GM12872 (cell line): ENCODE measurements around the gene SLIT3.

Source experiments
- TF ChIP-seq, protein P1 (sequence below): IDR thresholded peaks from 3 replicates; pipeline ENCODE4 v1.5.1; 2011; ENCODE audit warnings: low read depth, mild to moderate bottlenecking, low read length, moderate library complexity; ENCODE audit not compliant: insufficient read depth

SLIT3 gene

DNA sequence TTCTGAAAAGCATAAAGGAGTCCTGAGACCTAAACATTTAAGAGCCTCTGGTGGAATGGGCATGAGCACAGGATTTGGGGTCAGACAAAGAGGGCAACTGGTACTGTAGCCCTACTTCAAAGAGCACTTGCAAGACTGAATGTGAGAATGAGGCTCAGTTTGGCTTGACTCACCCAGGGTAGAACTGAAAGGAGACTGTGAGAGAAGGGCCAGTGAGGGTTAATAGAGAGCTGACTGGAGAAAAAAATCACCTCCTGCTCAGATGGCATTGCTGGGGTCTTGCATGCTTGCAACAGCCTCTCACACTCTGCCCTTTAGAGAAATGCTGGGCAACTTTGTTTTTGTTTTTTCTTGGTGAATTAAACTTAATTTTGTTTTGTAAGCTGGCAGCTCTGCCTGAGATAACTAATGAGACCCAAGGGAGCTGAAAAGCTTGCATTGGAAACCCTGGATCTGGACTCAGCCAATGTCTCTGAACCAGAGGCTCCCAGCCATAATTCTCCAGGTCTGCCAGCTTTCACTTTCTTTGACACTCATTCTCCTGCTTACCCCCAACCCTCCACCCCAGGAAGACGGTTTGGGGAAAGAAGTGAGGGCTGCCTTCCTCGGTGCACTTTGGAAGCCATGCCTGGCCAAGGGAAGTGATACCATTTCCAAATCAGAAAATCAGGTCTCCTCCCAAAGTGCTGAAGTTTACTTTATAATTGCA is 560.7 kb downstream of the SLIT3 start:
- TF ChIP-seq, protein P1, sequence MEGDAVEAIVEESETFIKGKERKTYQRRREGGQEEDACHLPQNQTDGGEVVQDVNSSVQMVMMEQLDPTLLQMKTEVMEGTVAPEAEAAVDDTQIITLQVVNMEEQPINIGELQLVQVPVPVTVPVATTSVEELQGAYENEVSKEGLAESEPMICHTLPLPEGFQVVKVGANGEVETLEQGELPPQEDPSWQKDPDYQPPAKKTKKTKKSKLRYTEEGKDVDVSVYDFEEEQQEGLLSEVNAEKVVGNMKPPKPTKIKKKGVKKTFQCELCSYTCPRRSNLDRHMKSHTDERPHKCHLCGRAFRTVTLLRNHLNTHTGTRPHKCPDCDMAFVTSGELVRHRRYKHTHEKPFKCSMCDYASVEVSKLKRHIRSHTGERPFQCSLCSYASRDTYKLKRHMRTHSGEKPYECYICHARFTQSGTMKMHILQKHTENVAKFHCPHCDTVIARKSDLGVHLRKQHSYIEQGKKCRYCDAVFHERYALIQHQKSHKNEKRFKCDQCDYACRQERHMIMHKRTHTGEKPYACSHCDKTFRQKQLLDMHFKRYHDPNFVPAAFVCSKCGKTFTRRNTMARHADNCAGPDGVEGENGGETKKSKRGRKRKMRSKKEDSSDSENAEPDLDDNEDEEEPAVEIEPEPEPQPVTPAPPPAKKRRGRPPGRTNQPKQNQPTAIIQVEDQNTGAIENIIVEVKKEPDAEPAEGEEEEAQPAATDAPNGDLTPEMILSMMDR, result no peak

DNA sequence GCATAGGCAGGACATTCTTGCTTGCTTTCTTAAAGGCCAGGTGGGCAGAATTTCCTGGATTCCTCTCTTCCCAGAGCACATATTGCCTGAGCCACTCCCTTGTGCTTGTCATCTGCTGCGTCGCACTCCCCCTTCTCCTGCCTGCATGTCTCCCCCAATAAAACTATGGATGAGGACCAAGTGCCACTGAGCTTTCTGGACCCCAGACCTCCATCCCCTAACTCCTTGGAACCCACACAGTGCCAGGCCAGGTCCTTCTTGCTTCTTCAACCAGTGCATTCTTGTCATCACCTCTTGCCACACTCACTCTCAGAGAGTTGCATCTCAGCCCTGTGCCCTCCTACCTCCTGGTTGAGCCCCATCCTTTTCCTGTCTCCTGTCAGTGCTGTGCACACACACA is 563.9 kb downstream of the SLIT3 start:
- TF ChIP-seq, protein P1, result no peak

DNA sequence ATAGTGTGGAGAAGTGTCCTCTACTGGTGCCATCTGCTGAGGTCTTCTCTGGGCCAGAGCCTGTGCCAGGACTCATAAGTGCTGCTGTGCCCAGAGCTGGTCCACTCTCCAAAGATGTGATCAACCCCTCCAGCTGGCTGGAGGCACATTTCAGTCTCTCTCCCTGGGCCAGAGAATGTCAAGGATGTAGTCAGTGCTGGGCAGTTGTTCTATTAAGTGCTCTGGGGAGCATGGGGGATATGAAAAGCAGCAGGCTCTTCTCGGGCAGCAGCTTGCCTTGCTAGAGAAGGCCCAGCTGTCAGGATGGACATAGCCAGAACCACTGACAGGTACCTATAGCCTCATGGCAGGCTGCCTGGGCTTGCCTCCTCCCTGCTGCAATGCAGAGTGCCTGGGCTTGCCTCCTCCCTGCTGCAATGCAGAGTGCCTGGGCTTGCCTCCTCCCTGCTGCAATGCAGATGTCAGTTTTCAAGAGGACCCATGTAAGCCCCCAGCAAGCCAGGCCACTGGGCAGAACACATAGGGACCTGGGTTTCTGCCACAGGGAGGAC is 564.6 kb downstream of the SLIT3 start:
- TF ChIP-seq, protein P1, result no peak

DNA sequence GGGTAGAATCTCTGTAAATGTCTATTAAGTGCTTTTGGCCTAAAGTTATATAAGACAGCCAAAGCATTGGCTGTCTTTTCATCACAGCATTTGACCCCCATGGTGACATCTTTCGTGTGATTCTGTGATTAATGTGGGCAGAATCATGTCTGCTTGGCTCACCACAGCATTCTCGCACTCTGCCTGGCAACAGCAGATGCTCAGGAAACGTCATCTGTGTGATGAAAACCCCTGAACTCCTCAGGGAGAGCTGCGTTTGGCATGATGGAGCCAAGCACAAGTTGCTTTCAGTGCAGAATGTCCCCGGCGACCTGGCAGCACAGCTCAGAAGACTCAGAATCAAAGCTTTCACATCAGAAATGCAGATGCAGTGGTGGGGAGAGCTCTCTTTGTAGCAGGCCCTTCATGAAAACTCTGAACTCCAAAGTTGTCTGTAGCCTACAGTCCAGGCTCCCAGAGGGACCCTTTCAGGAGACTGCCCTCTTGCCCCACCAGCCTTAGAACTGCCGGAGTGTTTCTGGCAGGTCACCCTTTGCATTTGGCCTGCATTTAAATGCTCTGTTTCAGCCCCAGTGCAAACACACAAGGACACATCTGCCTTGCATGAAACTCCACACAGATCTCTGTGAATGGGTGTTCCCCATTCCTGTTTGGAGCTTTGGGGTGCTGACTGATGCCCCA is 566.2 kb downstream of the SLIT3 start:
- TF ChIP-seq, protein P1, result no peak

DNA sequence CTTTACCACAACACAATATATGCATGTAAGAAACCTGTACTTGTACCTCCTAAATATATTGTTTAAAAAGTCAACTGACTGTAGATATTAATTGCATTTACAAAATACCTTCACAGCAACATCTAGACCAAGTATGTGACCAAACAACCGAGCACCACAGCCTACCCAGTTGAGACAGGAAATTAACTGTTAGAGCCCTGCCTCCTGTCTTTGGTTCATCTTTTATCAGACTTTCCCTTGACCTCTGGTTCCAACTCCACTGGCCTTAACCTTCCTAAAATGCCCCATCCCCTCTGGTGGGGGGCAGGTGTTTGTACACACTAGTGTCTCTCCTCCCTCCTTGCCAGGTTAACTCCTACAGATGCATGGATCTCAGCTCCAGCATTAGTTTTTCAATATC is 566.8 kb downstream of the SLIT3 start:
- TF ChIP-seq, protein P1, result no peak

DNA sequence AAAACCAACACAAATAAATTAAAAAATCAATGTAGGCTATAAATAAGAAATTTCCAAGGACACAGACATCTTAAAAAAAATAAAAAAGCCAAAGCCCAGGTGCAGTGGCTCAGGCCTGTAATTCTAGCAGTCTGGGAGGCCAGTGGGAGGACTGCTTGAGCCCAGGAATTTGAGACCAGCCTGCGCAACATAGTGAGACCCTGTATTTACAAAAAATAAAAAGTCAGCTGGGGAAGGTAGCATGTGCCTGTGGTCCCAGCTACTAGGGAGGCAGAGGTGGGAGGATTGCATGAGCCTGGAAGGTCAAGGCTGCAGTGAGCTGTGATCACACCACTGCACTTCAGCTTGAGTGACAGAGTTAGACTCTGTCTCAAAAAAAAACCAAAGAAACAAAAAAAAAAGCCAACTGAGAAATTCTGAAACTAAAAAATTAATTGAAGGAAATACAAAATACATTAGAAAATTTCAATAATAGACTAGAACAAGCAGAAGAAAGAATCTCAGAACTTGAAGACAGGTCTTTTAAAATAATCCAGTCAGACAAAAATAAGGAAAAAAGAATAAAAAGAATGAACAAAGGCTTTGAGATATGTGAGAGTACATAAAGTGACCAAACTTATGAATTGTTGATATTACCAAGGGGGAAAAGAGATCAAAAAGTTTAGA is 572.3 kb downstream of the SLIT3 start:
- TF ChIP-seq, protein P1, result no peak

DNA sequence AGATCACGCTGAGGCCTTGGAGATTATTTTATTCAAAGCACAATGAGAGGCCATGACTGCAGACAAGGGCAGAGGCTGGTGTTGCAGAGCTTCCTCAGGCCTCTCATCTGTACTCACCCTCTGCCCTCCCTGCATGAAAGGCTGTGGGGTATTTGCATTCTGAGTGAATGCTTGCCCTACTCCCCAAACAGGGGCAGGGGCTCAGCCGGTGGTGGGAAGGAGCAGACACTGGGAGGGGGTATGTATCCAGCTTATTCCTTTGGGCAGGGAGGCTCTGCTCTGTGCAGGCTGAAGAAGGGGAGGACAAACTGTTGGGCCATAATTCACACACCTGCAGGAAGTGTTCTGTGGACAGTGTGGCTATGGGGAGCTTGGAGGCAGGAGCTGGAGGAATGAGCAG is 573.4 kb downstream of the SLIT3 start:
- TF ChIP-seq, protein P1, result no peak
